Mucosa of stomach (tissue), 1 donor: ENCODE data around the gene CPNE7.
A peak's percentile ranks its signal among the peaks of the same experiment; 100 is the strongest.

Experiments
- H3K27me3 ChIP-seq: one replicate; pipeline ENCODE4 v1.7.0; 2013; ENCODE audit warnings: mild to moderate bottlenecking, low read length; ENCODE audit not compliant: control insufficient read depth, insufficient read depth
- H3K36me3 ChIP-seq: one replicate; pipeline ENCODE4 v1.7.0; 2013; ENCODE audit warnings: low read length; ENCODE audit not compliant: control insufficient read depth, insufficient read depth
- H3K4me1 ChIP-seq: one replicate; pipeline ENCODE4 v1.7.0; 2013; ENCODE audit warnings: mild to moderate bottlenecking, low read length; ENCODE audit not compliant: control insufficient read depth, insufficient read depth
- H3K4me3 ChIP-seq: one replicate; pipeline ENCODE4 v1.7.0; 2013; ENCODE audit warnings: low read length
- H3K9ac ChIP-seq: one replicate; pipeline ENCODE4 v1.7.0; 2013; ENCODE audit warnings: mild to moderate bottlenecking, low read length, moderate library complexity
- H3K9me3 ChIP-seq: one replicate; pipeline ENCODE4 v1.7.0; 2013; ENCODE audit warnings: mild to moderate bottlenecking, low read length, moderate library complexity; ENCODE audit not compliant: control insufficient read depth
- donor health status: Pancreatic carcinoma.

Gene CPNE7

GRCh38 chr16:89572485-89573205 lies 2.9 kb upstream of the CPNE7 start:
- Histone ChIP-seq H3K4me1 (peaks cover 25% of the 10 kb centered on the region), H3K27me3 (peaks cover 53% of the 10 kb centered on the region), H3K36me3 (no peaks in the 10 kb centered on the region), H3K9me3 (no peaks in the 10 kb centered on the region), H3K9ac (no peak overlapping the region), H3K4me3 (no peak overlapping the region)

GRCh38 chr16:89573826-89574680 lies 1.5 kb upstream of the CPNE7 start:
- Histone ChIP-seq H3K27me3 (peaks cover 50% of the 10 kb centered on the region), H3K4me3 (no peak overlapping the region), H3K9ac (peak overlapping the region; percentile 29), H3K4me1 (peaks cover 25% of the 10 kb centered on the region), H3K9me3 (no peaks in the 10 kb centered on the region), H3K36me3 (no peaks in the 10 kb centered on the region)

GRCh38 chr16:89574681-89575246 lies 794 bp upstream of the CPNE7 start:
- H3K4me1 ChIP-seq = peaks cover 25% of the 10 kb centered on the region
- H3K4me3 ChIP-seq = no peak overlapping the region
- peaks cover 44% of the 10 kb centered on the region for H3K27me3 ChIP-seq
- no peaks in the 10 kb centered on the region for H3K9me3 ChIP-seq
- peak overlapping the region; percentile 29 for H3K9ac ChIP-seq
- H3K36me3 ChIP-seq = no peaks in the 10 kb centered on the region

- Histone ChIP-seq H3K9me3 (no peaks in the 10 kb centered on the region), H3K36me3 (no peaks in the 10 kb centered on the region), H3K27me3 (peaks cover 34% of the 10 kb centered on the region), H3K4me3 (no peak overlapping the region), H3K4me1 (peaks cover 25% of the 10 kb centered on the region), H3K9ac (no peak overlapping the region)
Measured at GRCh38 chr16:89576153-89577054, 846 bp downstream of the CPNE7 start.

GRCh38 chr16:89577055-89577759 lies 1.6 kb downstream of the CPNE7 start:
- no peaks in the 10 kb centered on the region for H3K36me3 ChIP-seq
- peaks cover 26% of the 10 kb centered on the region for H3K27me3 ChIP-seq
- no peak overlapping the region for H3K9ac ChIP-seq
- H3K4me3 ChIP-seq = no peak overlapping the region
- peaks cover 29% of the 10 kb centered on the region for H3K4me1 ChIP-seq
- H3K9me3 ChIP-seq = no peaks in the 10 kb centered on the region

GRCh38 chr16:89579351-89579750 lies 3.8 kb downstream of the CPNE7 start:
- Histone ChIP-seq H3K27me3 (peaks cover 18% of the 10 kb centered on the region), H3K4me1 (peaks cover 34% of the 10 kb centered on the region), H3K9ac (no peak overlapping the region), H3K9me3 (no peaks in the 10 kb centered on the region), H3K36me3 (no peaks in the 10 kb centered on the region), H3K4me3 (no peak overlapping the region)

- Histone ChIP-seq H3K9me3 (no peaks in the 10 kb centered on the region), H3K9ac (no peak overlapping the region), H3K4me1 (peaks cover 24% of the 10 kb centered on the region), H3K36me3 (no peaks in the 10 kb centered on the region), H3K4me3 (no peak overlapping the region), H3K27me3 (peaks cover 3% of the 10 kb centered on the region)
Measured at GRCh38 chr16:89581045-89581695, 5.6 kb downstream of the CPNE7 start.

- H3K9ac ChIP-seq = peak overlapping the region; percentile 74
- H3K4me3 ChIP-seq = peak overlapping the region; percentile 37
- peaks cover 30% of the 10 kb centered on the region for H3K4me1 ChIP-seq
- H3K36me3 ChIP-seq = no peaks in the 10 kb centered on the region
- H3K9me3 ChIP-seq = no peaks in the 10 kb centered on the region
- H3K27me3 ChIP-seq = no peaks in the 10 kb centered on the region
Measured at GRCh38 chr16:89581861-89582563, 6.5 kb downstream of the CPNE7 start.

GRCh38 chr16:89582614-89583196 lies 7.1 kb downstream of the CPNE7 start:
- peak overlapping the region; percentile 74 for H3K9ac ChIP-seq
- H3K36me3 ChIP-seq = no peaks in the 10 kb centered on the region
- no peaks in the 10 kb centered on the region for H3K27me3 ChIP-seq
- peaks cover 30% of the 10 kb centered on the region for H3K4me1 ChIP-seq
- no peaks in the 10 kb centered on the region for H3K9me3 ChIP-seq
- peak overlapping the region; percentile 37 for H3K4me3 ChIP-seq

GRCh38 chr16:89583197-89583894 lies 7.8 kb downstream of the CPNE7 start:
- H3K36me3 ChIP-seq = no peaks in the 10 kb centered on the region
- no peak overlapping the region for H3K4me3 ChIP-seq
- no peaks in the 10 kb centered on the region for H3K9me3 ChIP-seq
- no peaks in the 10 kb centered on the region for H3K27me3 ChIP-seq
- H3K4me1 ChIP-seq = peaks cover 30% of the 10 kb centered on the region
- peak overlapping the region; percentile 74 for H3K9ac ChIP-seq
